A549 treated with AZD9567 at 1 μM for 4 hours (cell line): ENCODE measurements around the gene KDM8. TPM values are rescaled to one million over a fixed set of nuclear protein-coding genes. Genes with fewer than 3 reads are reported as not detected.

Experiments used
- total RNA-seq: library from RNA; stranded (reverse); fragments of 200-300 nt; extraction: Qiagen RNA extraction; gene quantifications from 5 replicates; pipeline ENCODE4 v1.2.3, GENCODE V29; 2022; ENCODE audit not compliant: insufficient read depth

Gene KDM8
- 2.1 to 2.5 TPM (median 2.3 TPM) in 5 replicates for total RNA-seq

GRCh38 chr16:27203507-27204311, at the start of gene KDM8:
TSS of gene KDM8 (plus strand) at chr16:27203526. CDS start at chr16:27210124, 6,598 bp downstream.

GRCh38 chr16:27268376-27269299, 65.3 kb downstream of the KDM8 start, which contains the start of gene NSMCE1:
TSS of gene NSMCE1 (minus strand) at chr16:27268772. CDS start at chr16:27257570, 11,202 bp downstream.

Other genes with a start within 250 kb of the KDM8 start
- not detected in 5 replicates for gene C16orf82, start 136.6 kb upstream of the KDM8 start, total RNA-seq
- gene NSMCE1, start 65.2 kb downstream of the KDM8 start, total RNA-seq: 51.5 to 63.9 TPM (median 54.9 TPM) in 5 replicates
- 22.0 to 31.2 TPM (median 28.4 TPM) in 5 replicates for gene IL4R, start 110.4 kb downstream of the KDM8 start, total RNA-seq
- gene IL21R, start 198.6 kb downstream of the KDM8 start, total RNA-seq: not detected in 5 replicates